Measurements from ENCODE around the gene LRRFIP1.

DNA sequence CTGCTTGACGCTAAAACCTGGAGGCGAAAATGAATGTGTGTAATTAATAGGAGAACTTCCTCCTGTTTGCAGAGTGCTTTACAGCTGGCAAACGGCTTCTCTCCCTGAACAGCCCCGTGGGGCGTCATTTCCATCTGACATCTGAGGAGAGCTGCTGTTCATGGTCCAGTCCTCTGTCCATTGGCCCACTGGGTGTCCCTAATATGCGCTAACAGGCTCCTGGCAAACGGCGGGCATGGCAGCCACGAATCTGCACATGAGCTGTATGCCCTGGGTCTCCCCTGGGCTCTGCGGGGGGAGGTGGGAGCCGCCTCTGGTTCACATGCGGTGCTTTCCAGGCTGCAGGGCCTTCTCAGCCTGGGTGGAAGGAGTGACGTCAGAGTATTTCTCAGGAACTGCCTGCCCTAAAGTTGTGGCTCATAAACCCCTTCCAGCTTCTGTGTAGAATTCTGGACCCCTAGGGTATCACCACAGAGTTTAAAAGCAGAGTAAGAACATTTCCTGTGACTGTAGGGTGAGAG is 73.2 kb downstream of the LRRFIP1 start:
- TF ChIP-seq POLR2AphosphoS5 (IDR thresholded peaks at IDR 0.05; ENCODE audit: low read depth, low read length) (no peak), TAF1 (IDR thresholded peaks at IDR 0.05; ENCODE audit: borderline replicate concordance, insufficient read depth, low read length) (no peak), FOXP2 (optimal IDR thresholded peaks at IDR 0.05; ENCODE audit: borderline replicate concordance, extremely low read depth, extremely low read length, insufficient read depth) (no peak), SIN3A (IDR thresholded peaks at IDR 0.05; ENCODE audit: borderline replicate concordance, insufficient read depth, low read length) (no peak)
- TF ChIP-seq, protein P1, sequence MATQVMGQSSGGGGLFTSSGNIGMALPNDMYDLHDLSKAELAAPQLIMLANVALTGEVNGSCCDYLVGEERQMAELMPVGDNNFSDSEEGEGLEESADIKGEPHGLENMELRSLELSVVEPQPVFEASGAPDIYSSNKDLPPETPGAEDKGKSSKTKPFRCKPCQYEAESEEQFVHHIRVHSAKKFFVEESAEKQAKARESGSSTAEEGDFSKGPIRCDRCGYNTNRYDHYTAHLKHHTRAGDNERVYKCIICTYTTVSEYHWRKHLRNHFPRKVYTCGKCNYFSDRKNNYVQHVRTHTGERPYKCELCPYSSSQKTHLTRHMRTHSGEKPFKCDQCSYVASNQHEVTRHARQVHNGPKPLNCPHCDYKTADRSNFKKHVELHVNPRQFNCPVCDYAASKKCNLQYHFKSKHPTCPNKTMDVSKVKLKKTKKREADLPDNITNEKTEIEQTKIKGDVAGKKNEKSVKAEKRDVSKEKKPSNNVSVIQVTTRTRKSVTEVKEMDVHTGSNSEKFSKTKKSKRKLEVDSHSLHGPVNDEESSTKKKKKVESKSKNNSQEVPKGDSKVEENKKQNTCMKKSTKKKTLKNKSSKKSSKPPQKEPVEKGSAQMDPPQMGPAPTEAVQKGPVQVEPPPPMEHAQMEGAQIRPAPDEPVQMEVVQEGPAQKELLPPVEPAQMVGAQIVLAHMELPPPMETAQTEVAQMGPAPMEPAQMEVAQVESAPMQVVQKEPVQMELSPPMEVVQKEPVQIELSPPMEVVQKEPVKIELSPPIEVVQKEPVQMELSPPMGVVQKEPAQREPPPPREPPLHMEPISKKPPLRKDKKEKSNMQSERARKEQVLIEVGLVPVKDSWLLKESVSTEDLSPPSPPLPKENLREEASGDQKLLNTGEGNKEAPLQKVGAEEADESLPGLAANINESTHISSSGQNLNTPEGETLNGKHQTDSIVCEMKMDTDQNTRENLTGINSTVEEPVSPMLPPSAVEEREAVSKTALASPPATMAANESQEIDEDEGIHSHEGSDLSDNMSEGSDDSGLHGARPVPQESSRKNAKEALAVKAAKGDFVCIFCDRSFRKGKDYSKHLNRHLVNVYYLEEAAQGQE (IDR thresholded peaks at IDR 0.05; ENCODE audit: insufficient read depth in 1 of 2, low read depth in 2 of 2, low read length in 2 of 2) = no peak
